ENCODE results near the gene SLC30A5. TPM values are rescaled to one million over a fixed set of nuclear protein-coding genes. Genes with fewer than 3 reads are reported as not detected.
A peak's percentile ranks its signal among the peaks of the same experiment; 100 is the strongest.

Gene SLC30A5
- total RNA-seq, 2 donors from 2014 or later = 39.7 to 56.6 TPM

GRCh38 chr5:69158039-69158438, 64.2 kb downstream of the SLC30A5 start:
- H3K9me3 ChIP-seq = no peaks in the 10 kb centered on the region
- no peak overlapping the region for H3K27ac ChIP-seq
- no peaks in the 10 kb centered on the region for H3K36me3 ChIP-seq
- DNase-seq (ENCODE audit: low spot score) = no peak
- H3K4me3 ChIP-seq = no peak overlapping the region
- no peaks in the 10 kb centered on the region for H3K27me3 ChIP-seq
- no peak for TF ChIP-seq CTCF (IDR thresholded peaks at IDR 0.05)
- H3K4me1 ChIP-seq = no peaks in the 10 kb centered on the region

- no peak for DNase-seq (ENCODE audit: low spot score)
- Histone ChIP-seq H3K9me3 (no peaks in the 10 kb centered on the region), H3K27ac (no peak overlapping the region), H3K4me1 (no peaks in the 10 kb centered on the region), H3K4me3 (no peak overlapping the region), H3K36me3 (no peaks in the 10 kb centered on the region), H3K27me3 (no peaks in the 10 kb centered on the region)
- no peak for TF ChIP-seq CTCF (IDR thresholded peaks at IDR 0.05)
These were observed 66.8 kb downstream of the SLC30A5 start for GRCh38 chr5:69160651-69161050.

GRCh38 chr5:69166686-69167492, 73.1 kb downstream of the SLC30A5 start, which contains the start of gene CCNB1:
Gene CCNB1 (plus strand): TSS chr5:69167150. CDS start chr5:69167263, 113 bp downstream.
- H3K4me3 ChIP-seq = peak within 1 kb of the TSS; percentile 47 to 70
- TF ChIP-seq CTCF (IDR thresholded peaks at IDR 0.05) = peak in 1 of 2 donors; percentile 34
- H3K9me3 ChIP-seq = no peaks in the 10 kb centered on the region
- H3K4me1 ChIP-seq = peaks cover 0 to 15% of the 10 kb centered on the region in 2 donors
- no peaks in the 10 kb centered on the region for H3K36me3 ChIP-seq
- peak; percentile 94 for DNase-seq (ENCODE audit: low spot score)
- peak within 1 kb of the TSS; percentile 13 to 46 for H3K27ac ChIP-seq
- no peaks in the 10 kb centered on the region for H3K27me3 ChIP-seq

GRCh38 chr5:69167493-69167855, 73.7 kb downstream of the SLC30A5 start:
- Histone ChIP-seq H3K27me3 (no peaks in the 10 kb centered on the region), H3K4me3 (peak overlapping the region; percentile 47 to 70), H3K36me3 (no peaks in the 10 kb centered on the region), H3K9me3 (no peaks in the 10 kb centered on the region), H3K27ac (peak overlapping the region in 1 of 2 donors; percentile 46), H3K4me1 (peaks cover 0 to 15% of the 10 kb centered on the region in 2 donors)
- no peak for DNase-seq (ENCODE audit: low spot score)
- no peak for TF ChIP-seq CTCF (IDR thresholded peaks at IDR 0.05)

- TF ChIP-seq CTCF (IDR thresholded peaks at IDR 0.05) = no peak
- Histone ChIP-seq H3K36me3 (no peaks in the 10 kb centered on the region), H3K9me3 (no peaks in the 10 kb centered on the region), H3K27me3 (no peaks in the 10 kb centered on the region), H3K27ac (no peak overlapping the region), H3K4me1 (peaks cover 0 to 15% of the 10 kb centered on the region in 2 donors), H3K4me3 (peak overlapping the region in 1 of 2 donors; percentile 70)
- DNase-seq (ENCODE audit: low spot score) = no peak
These were observed 74.1 kb downstream of the SLC30A5 start for GRCh38 chr5:69167929-69168328.
